ENCODE data around the gene SOX18.

The SOX18 gene

GRCh38 chr20:64075556-64075955 lies 26.1 kb upstream of the SOX18 start:
- TF ChIP-seq ARNTL (CRISPR knock-in tag; IDR thresholded peaks at IDR 0.05; ENCODE audit: borderline replicate concordance, low read depth): no peak
- TF ChIP-seq ZFP30 (CRISPR knock-in tag; IDR thresholded peaks at IDR 0.05): no peak
- TF ChIP-seq CSDC2 (CRISPR knock-in tag; IDR thresholded peaks at IDR 0.05): no peak
- TF ChIP-seq ESRRG (CRISPR knock-in tag; IDR thresholded peaks at IDR 0.05): no peak
- no peak for TF ChIP-seq GLIS3 (CRISPR knock-in tag; IDR thresholded peaks at IDR 0.05)
- TF ChIP-seq ZNF565 (CRISPR knock-in tag; conservative IDR thresholded peaks at IDR 0.05; ENCODE audit: low read depth): no peak
- no peak for TF ChIP-seq BACH2 (CRISPR knock-in tag; IDR thresholded peaks at IDR 0.05; ENCODE audit: borderline replicate concordance)
- no peak for TF ChIP-seq TCF4 (CRISPR knock-in tag; IDR thresholded peaks at IDR 0.05; ENCODE audit: borderline replicate concordance)
- ATAC-seq: no peak

- ATAC-seq: no peak
- TF ChIP-seq ZNF8 (CRISPR knock-in tag; IDR thresholded peaks at IDR 0.05): no peak
- no peak for TF ChIP-seq CREB5 (CRISPR knock-in tag; IDR thresholded peaks at IDR 0.05; ENCODE audit: low read depth)
- TF ChIP-seq ESRRG (CRISPR knock-in tag; IDR thresholded peaks at IDR 0.05): no peak
- TF ChIP-seq TCF4 (CRISPR knock-in tag; IDR thresholded peaks at IDR 0.05; ENCODE audit: borderline replicate concordance): no peak
- no peak for TF ChIP-seq PPARA (CRISPR knock-in tag; IDR thresholded peaks at IDR 0.05; ENCODE audit: borderline replicate concordance)
- TF ChIP-seq ZFP30 (CRISPR knock-in tag; IDR thresholded peaks at IDR 0.05): no peak
- TF ChIP-seq ZNF565 (CRISPR knock-in tag; conservative IDR thresholded peaks at IDR 0.05; ENCODE audit: low read depth): no peak
- TF ChIP-seq BACH2 (CRISPR knock-in tag; IDR thresholded peaks at IDR 0.05; ENCODE audit: borderline replicate concordance): no peak
- TF ChIP-seq RARB (CRISPR knock-in tag; IDR thresholded peaks at IDR 0.05): no peak
- no peak for TF ChIP-seq ZNF70 (CRISPR knock-in tag; IDR thresholded peaks at IDR 0.05)
- TF ChIP-seq POU6F1 (CRISPR knock-in tag; IDR thresholded peaks at IDR 0.05; ENCODE audit: borderline replicate concordance, low read depth): no peak
- no peak for TF ChIP-seq TSHZ2 (CRISPR knock-in tag; IDR thresholded peaks at IDR 0.05)
These were observed 25.5 kb upstream of the SOX18 start for GRCh38 chr20:64074963-64075362.

- TF ChIP-seq SNAI2 (CRISPR knock-in tag; IDR thresholded peaks at IDR 0.05) (no peak), PATZ1 (CRISPR knock-in tag; IDR thresholded peaks at IDR 0.05; ENCODE audit: borderline replicate concordance) (no peak), CREB5 (CRISPR knock-in tag; IDR thresholded peaks at IDR 0.05; ENCODE audit: low read depth) (no peak), ZNF565 (CRISPR knock-in tag; conservative IDR thresholded peaks at IDR 0.05; ENCODE audit: low read depth) (no peak), ZC3H10 (CRISPR knock-in tag; IDR thresholded peaks at IDR 0.05) (no peak), TSHZ2 (CRISPR knock-in tag; IDR thresholded peaks at IDR 0.05) (no peak)
- ATAC-seq: no peak
These were observed 24.8 kb upstream of the SOX18 start for GRCh38 chr20:64074184-64074789.
